K562 treated with DMSO at 1 percent for 12 hours (cell line): ENCODE results near the gene IFNA16. TPM values are rescaled to one million over a fixed set of nuclear protein-coding genes. Genes with fewer than 3 reads are reported as not detected.

Experiments used
- total RNA-seq: library from RNA; unstranded; fragments of 300-600 nt; gene quantifications from 2 replicates; pipeline ENCODE4 v1.2.3, GENCODE V29; 2022; ENCODE audit not compliant: insufficient read depth

The IFNA16 gene
- total RNA-seq = not detected in 2 replicates

DNA sequence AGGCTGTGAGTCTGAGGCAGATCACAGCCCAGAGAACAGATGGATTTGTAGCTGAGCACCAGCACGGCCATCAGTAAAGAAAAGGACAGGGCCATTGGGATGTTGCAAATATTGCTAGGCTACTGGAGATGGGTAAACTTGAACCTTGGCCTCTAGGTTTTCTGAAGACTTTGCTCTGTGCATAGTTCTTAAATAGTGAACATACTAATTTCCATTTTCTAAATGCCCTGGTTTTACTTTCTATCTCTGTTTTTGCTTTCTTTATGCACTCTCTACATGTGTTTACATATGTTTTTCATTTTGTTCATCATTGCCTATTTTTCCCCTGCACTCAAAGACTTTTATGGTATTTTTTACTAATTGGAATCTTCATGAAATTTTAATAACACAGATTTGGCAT lies at the start of gene IFNA16:
IFNA16 (minus strand) TSS at position 101 of the 400 bp plus-strand sequence; CDS start at position 95, 6 bp downstream.

GRCh38 chr9:21239911-21240310 lies 22.8 kb upstream of the IFNA16 start, which contains the start of gene IFNA14:
IFNA14 (minus strand) TSS chr9:21240005; CDS start chr9:21239935, 70 bp downstream.

GRCh38 chr9:21228122-21228521 lies 11.0 kb upstream of the IFNA16 start, which contains the start of gene IFNA17:
IFNA17 (minus strand) TSS chr9:21228222; CDS start chr9:21228173, 49 bp downstream.

GRCh38 chr9:21207043-21207442 lies 10.1 kb downstream of the IFNA16 start, which contains the start of gene IFNA10:
IFNA10 (minus strand) TSS chr9:21207143; CDS start chr9:21207097, 46 bp downstream.

DNA sequence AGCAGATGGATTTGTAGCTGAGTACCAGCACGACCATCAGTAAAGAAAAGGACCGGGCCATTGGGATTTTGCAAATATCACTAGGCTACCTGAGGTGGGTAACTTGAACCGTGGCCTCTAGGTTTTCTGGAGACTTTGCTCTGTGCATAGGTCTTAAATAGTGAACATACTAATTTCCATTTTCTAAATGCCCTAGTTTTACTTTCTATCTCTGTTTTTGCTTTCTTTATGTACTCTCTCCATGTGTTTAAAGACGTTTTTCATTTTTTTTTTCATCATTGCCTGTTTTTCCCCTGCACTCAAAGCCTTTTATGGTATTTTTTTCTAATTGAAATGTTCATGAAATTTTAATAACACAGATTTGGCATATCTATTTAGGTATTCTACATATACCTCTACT lies 15.0 kb downstream of the IFNA16 start, which contains the start of gene IFNA7:
IFNA7 (minus strand) TSS at position 101 of the 400 bp plus-strand sequence; CDS start at position 61, 40 bp downstream.

DNA sequence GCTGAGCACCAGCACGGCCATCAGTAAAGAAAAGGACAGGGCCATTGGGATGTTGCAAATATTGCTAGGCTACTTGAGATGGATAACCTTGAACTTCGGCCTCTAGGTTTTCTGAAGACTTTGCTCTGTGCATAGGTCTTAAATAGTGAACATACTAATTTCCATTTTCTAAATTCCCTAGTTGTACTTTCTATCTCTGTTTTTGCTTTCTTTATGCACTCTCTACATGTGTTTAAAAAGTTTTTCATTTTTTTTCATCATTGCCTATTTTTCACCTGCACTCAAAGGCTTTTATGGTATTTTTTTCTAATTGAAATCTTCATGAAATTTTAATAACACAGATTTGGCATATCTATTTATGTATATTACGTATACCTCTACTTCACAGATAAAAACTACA lies 29.6 kb downstream of the IFNA16 start, which contains the start of gene IFNA4:
IFNA4 (minus strand) TSS at position 101 of the 400 bp plus-strand sequence; CDS start at position 45, 56 bp downstream.

DNA sequence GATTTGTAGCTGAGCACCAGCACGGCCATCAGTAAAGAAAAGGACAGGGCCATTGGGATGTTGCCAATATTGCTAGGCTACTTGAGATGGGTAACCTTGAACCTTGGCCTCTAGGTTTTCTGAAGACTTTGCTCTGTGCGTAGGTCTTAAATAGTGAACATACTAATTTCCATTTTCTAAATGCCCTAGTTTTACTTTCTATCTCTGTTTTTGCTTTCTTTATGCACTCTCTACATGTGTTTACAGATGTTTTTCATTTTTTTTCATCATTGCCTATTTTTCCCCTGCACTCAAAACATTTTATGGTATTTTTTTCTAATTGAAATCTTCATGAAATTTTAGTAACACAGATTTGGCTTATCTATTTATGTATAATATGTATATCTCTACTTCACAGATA lies 50.6 kb downstream of the IFNA16 start, which contains the start of gene IFNA21:
IFNA21 (minus strand) TSS at position 101 of the 400 bp plus-strand sequence; CDS start at position 53, 48 bp downstream.

Other genes with a start within 250 kb of the IFNA16 start
- gene HACD4, start 185.7 kb downstream of the IFNA16 start, total RNA-seq = not detected in 2 replicates
- gene IFNB1, start 139.4 kb downstream of the IFNA16 start, total RNA-seq = not detected in 2 replicates
- not detected in 2 replicates for gene IFNW1, start 75.5 kb downstream of the IFNA16 start, total RNA-seq
- gene IFNA21, start 50.7 kb downstream of the IFNA16 start, total RNA-seq = not detected in 2 replicates
- gene IFNA4, start 29.7 kb downstream of the IFNA16 start, total RNA-seq = not detected in 2 replicates
- gene IFNA7, start 15.1 kb downstream of the IFNA16 start, total RNA-seq = not detected in 2 replicates
- not detected in 2 replicates for gene IFNA10, start 10.2 kb downstream of the IFNA16 start, total RNA-seq
- not detected in 2 replicates for gene IFNA17, start 10.9 kb upstream of the IFNA16 start, total RNA-seq
- not detected in 2 replicates for gene IFNA14, start 22.7 kb upstream of the IFNA16 start, total RNA-seq
- not detected in 2 replicates for gene IFNA5, start 88.0 kb upstream of the IFNA16 start, total RNA-seq
- gene KLHL9, start 118.1 kb upstream of the IFNA16 start, total RNA-seq = not detected in 2 replicates
- not detected in 2 replicates for gene IFNA6, start 133.6 kb upstream of the IFNA16 start, total RNA-seq
- not detected in 2 replicates for gene IFNA13, start 150.7 kb upstream of the IFNA16 start, total RNA-seq
- not detected in 2 replicates for gene IFNA2, start 168.1 kb upstream of the IFNA16 start, total RNA-seq
- not detected in 2 replicates for gene IFNA8, start 191.8 kb upstream of the IFNA16 start, total RNA-seq
- not detected in 2 replicates for gene IFNA1, start 223.1 kb upstream of the IFNA16 start, total RNA-seq